Erythroblast (primary cell): ENCODE measurements around the gene ANKH.

Experiments
- GATA1 ChIP-seq: IDR thresholded peaks from 2 replicates; pipeline ENCODE4 v1.6.1; 2011; ENCODE audit warnings: low read depth, mild to moderate bottlenecking, control low read depth, low read length, moderate library complexity
- POLR2A ChIP-seq: IDR thresholded peaks from 2 replicates; pipeline ENCODE4 v1.6.1; 2011; ENCODE audit warnings: mild to moderate bottlenecking, low read length

GRCh38 chr5:14753292-14753691 is 118.3 kb downstream of the ANKH start:
- no peak for TF ChIP-seq POLR2A
- no peak for TF ChIP-seq GATA1
